Endothelial cell of umbilical vein (primary cell): ENCODE measurements around the gene METTL24. TPM values are rescaled to one million over a fixed set of nuclear protein-coding genes. Genes with fewer than 3 reads are reported as not detected.

Experiments
- BruUV-seq: library from RNA; stranded (reverse); fragments of 400-500 nt; replicated peaks from 2 replicates; lab custom pipeline; 2021; lab: Mats Ljungman, UMichigan
- CTCF ChIA-PET: fragments of 300-600, 350-600 bp; sonication (Branson Sonifier 250); formaldehyde crosslinking; loops from one replicate; lab custom pipeline; 2021; ENCODE audit warnings: antibody characterized with exemption, inconsistent platforms; lab: Charles Lee
- POLR2A ChIA-PET: fragments of 300-600, 350-600 bp; sonication (Branson Sonifier 250); formaldehyde crosslinking; loops from one replicate; lab custom pipeline; 2021; ENCODE audit warnings: antibody characterized with exemption, inconsistent platforms; lab: Charles Lee
- DNase-seq: peaks from one replicate; pipeline ENCODE4 v3.0.0-alpha.2; 2011; ENCODE audit warnings: low read depth, low spot score
- FAIRE-seq: peaks from 2 replicates; lab custom pipeline; 2011; peaks lifted over from hg19 to GRCh38; lab: Jason Lieb, UNC
- H2AFZ ChIP-seq: 2 replicates; pipeline ENCODE4 v1.6.0; 2012; ENCODE audit warnings: low read depth, low read length, control low read depth, inconsistent platforms
- H3K27ac ChIP-seq: 2 replicates; pipeline ENCODE4 v1.5.1; 2011; ENCODE audit warnings: low read depth, mild to moderate bottlenecking, control low read depth, low read length, moderate library complexity; ENCODE audit not compliant: insufficient read depth
- H3K27me3 ChIP-seq, 2 experiments: 2 replicates each; pipeline versions ENCODE4 v1.6.0 to v1.6.1; 2011; ENCODE audit warnings: low read length in 2 of 2, mixed read lengths in 1 of 2; ENCODE audit not compliant: control insufficient read depth in 2 of 2, insufficient read depth in 2 of 2
- H3K36me3 ChIP-seq, 2 experiments: 2 replicates in 1 of 2; 3 replicates in 1 of 2; pipeline ENCODE4 v1.5.1; 2011; ENCODE audit warnings: low read length in 2 of 2, mild to moderate bottlenecking in 1 of 2, moderate library complexity in 1 of 2; ENCODE audit not compliant: control insufficient read depth in 2 of 2, insufficient read depth in 2 of 2; ENCODE audit errors: extremely low read depth in 1 of 2
- H3K4me1 ChIP-seq: 3 replicates; pipeline ENCODE4 v1.5.1; 2011; ENCODE audit warnings: mild to moderate bottlenecking, low read length; ENCODE audit not compliant: control insufficient read depth, insufficient read depth; ENCODE audit errors: extremely low read depth
- H3K4me2 ChIP-seq: 2 replicates; pipeline ENCODE4 v1.6.1; 2011; ENCODE audit warnings: low read length, control low read depth, mixed read lengths; ENCODE audit not compliant: insufficient read depth
- H3K4me3 ChIP-seq, 3 experiments: fragments of 200-600 bp in 1 of 3; sonication (generic), shearing (Covaris generic) in 1 of 3; replicated peaks in 1 of 3; 2 replicates each; pipeline ENCODE4 v1.5.1; 2011 to 2016; ENCODE audit warnings: control low read depth in 3 of 3, low read length in 3 of 3, mild to moderate bottlenecking in 2 of 3, inconsistent platforms in 1 of 3, low read depth in 1 of 3, moderate library complexity in 1 of 3; ENCODE audit not compliant: insufficient read depth in 1 of 3
- H3K79me2 ChIP-seq: 2 replicates; pipeline ENCODE4 v1.6.0; 2012; ENCODE audit warnings: low read length, inconsistent platforms; ENCODE audit not compliant: control insufficient read depth, insufficient read depth
- H3K9ac ChIP-seq: replicated peaks from 2 replicates; pipeline ENCODE3; 2011; ENCODE audit warnings: low read length, control low read depth; ENCODE audit not compliant: insufficient read depth; ENCODE audit errors: extremely low read depth
- H3K9me1 ChIP-seq: replicated peaks from 3 replicates; pipeline ENCODE4 v1.6.0; 2011; ENCODE audit warnings: mild to moderate bottlenecking, low read length; ENCODE audit not compliant: control insufficient read depth, insufficient read depth; ENCODE audit errors: extremely low read depth
- H3K9me3 ChIP-seq: replicated peaks from 2 replicates; pipeline ENCODE4 v1.5.1; 2012; ENCODE audit warnings: low read length, inconsistent platforms; ENCODE audit not compliant: control insufficient read depth, insufficient read depth
- H4K20me1 ChIP-seq: replicated peaks from 2 replicates; pipeline ENCODE3; 2011; ENCODE audit warnings: mild to moderate bottlenecking, low read length; ENCODE audit not compliant: control insufficient read depth, insufficient read depth; ENCODE audit errors: extremely low read depth
- CTCF ChIP-seq, 2 donors: IDR thresholded peaks; 1 replicate in 1 of 2; 2 replicates in 1 of 2; pipeline ENCODE4 v1.5.1; 2011; ENCODE audit warnings: low read length in 2 of 2, mild to moderate bottlenecking in 2 of 2, moderate library complexity in 2 of 2, control low read depth in 1 of 2, inconsistent platforms in 1 of 2, low read depth in 1 of 2; ENCODE audit not compliant: insufficient read depth in 1 of 2; ENCODE audit errors: extremely low read depth in 1 of 2
- EZH2 ChIP-seq: IDR thresholded peaks from 2 replicates; pipeline ENCODE4 v1.6.1; 2012; ENCODE audit warnings: borderline replicate concordance, low read depth, mild to moderate bottlenecking, moderate library complexity, low read length, inconsistent platforms; ENCODE audit not compliant: severe bottlenecking
- FOS ChIP-seq: IDR thresholded peaks from 2 replicates; pipeline ENCODE4 v1.6.1; 2011; ENCODE audit warnings: mild to moderate bottlenecking, low read length, moderate library complexity, borderline replicate concordance; ENCODE audit not compliant: insufficient read depth
- GATA2 ChIP-seq: IDR thresholded peaks from 2 replicates; pipeline ENCODE4 v1.7.0; 2011; ENCODE audit warnings: low read depth, mild to moderate bottlenecking, moderate library complexity, mixed read lengths, low read length; ENCODE audit not compliant: insufficient read length, insufficient read depth
- JUN ChIP-seq: IDR thresholded peaks from 2 replicates; pipeline ENCODE4 v1.6.1; 2011; ENCODE audit warnings: borderline replicate concordance, low read depth; ENCODE audit not compliant: insufficient read length, insufficient read depth
- MAX ChIP-seq: IDR thresholded peaks from 2 replicates; pipeline ENCODE4 v1.6.1; 2011; ENCODE audit not compliant: insufficient read depth, insufficient read length
- MYC ChIP-seq: IDR thresholded peaks from one replicate; pipeline ENCODE4 v1.6.1; 2011; ENCODE audit warnings: mild to moderate bottlenecking, low read depth, low read length
- POLR2A ChIP-seq: IDR thresholded peaks from 2 replicates; pipeline ENCODE4 v1.6.1; 2012; ENCODE audit warnings: low read depth, mild to moderate bottlenecking, control low read depth, low read length
- POLR2AphosphoS5 ChIP-seq: IDR thresholded peaks from 2 replicates; pipeline ENCODE4 v1.6.1; 2012; ENCODE audit warnings: low read depth, mild to moderate bottlenecking, control low read depth, low read length, moderate library complexity; ENCODE audit not compliant: insufficient read depth
- dilution Hi-C: fragments of 300-500 bp; cut with MboI; formaldehyde crosslinking; loops from one replicate; pipeline ENCODE4 v1.15.0; 2019; ENCODE audit warnings: low sequenced_read_pairs; ENCODE audit not compliant: extremely low pct_ligation_motif_present
- intact Hi-C: fragments of 100-400 bp; cut with micrococcal nuclease; formaldehyde crosslinking; loops from one replicate; pipeline ENCODE4 v1.10.0; 2022
- polyA plus RNA-seq, 4 experiments: library from polyadenylated mRNA; depleted of rRNA in 3 of 4; stranded (reverse) in 3 of 4; unstranded in 1 of 4; fragments of >200 nt; gene quantifications; 2 replicates each; pipeline versions ENCODE4 v1.2.1 to v1.2.3, GENCODE V29; 2011 to 2012; ENCODE audit warnings: missing spikeins in 1 of 4
- total RNA-seq: library from RNA; stranded (reverse); gene quantifications from 2 replicates; pipeline ENCODE4 v1.2.3, GENCODE V29; 2021

The METTL24 gene
- total and polyA plus RNA-seq, 2 donors (not counting 3 experiments of a cell fraction or from before 2014, with no cell fraction given), result not detected

GRCh38 chr6:110298916-110299315 is 59.2 kb downstream of the METTL24 start:
- CTCF ChIA-PET, result no interaction called here
- intact Hi-C loops (no loop called here), dilution Hi-C loops (no loop called here)
- H2AFZ ChIP-seq, result no peak overlapping the region
- FAIRE-seq (no peak), DNase-seq (no peak)
- H3K9ac ChIP-seq, result no peak overlapping the region
- H3K36me3 ChIP-seq, result no peaks in the 10 kb centered on the region
- no peaks in the 10 kb centered on the region for H3K9me1 ChIP-seq
- H3K27ac ChIP-seq, result no peak overlapping the region
- H3K27me3 ChIP-seq, result peaks cover 2% of the 10 kb centered on the region in 2 experiments
- H3K9me3 ChIP-seq, result no peaks in the 10 kb centered on the region
- H4K20me1 ChIP-seq, result no peaks in the 10 kb centered on the region
- no peak overlapping the region for H3K4me2 ChIP-seq
- BruUV-seq, result no TSS peak
- no peak for TF ChIP-seq POLR2A
- no peak for TF ChIP-seq EZH2
- TF ChIP-seq MAX, result no peak
- TF ChIP-seq JUN, result no peak
- no peak for TF ChIP-seq CTCF (IDR thresholded peaks at IDR 0.05; ENCODE audit: extremely low read depth in 1 of 2, insufficient read depth in 1 of 2, low read depth in 1 of 2, low read length in 2 of 2)
- TF ChIP-seq GATA2, result no peak
- TF ChIP-seq MYC, result no peak
- TF ChIP-seq FOS, result no peak
- no peak for TF ChIP-seq POLR2AphosphoS5
- no peaks in the 10 kb centered on the region for H3K79me2 ChIP-seq
- H3K4me1 ChIP-seq, result no peaks in the 10 kb centered on the region
- POLR2A ChIA-PET, result no interaction called here
- no peak overlapping the region for H3K4me3 ChIP-seq
